WERI-Rb-1 (cell line): ENCODE data around the gene PLA2G4A.

Source experiments
- DNase-seq: peaks from one replicate; pipeline ENCODE4 v3.0.0-alpha.2; 2020
- H3K27ac ChIP-seq: fragments of 250-450 bp; sonication (Bioruptor Pico); 2 replicates; pipeline ENCODE4 v1.5.1; 2020; ENCODE audit warnings: mild to moderate bottlenecking, moderate library complexity
- H3K27me3 ChIP-seq: fragments of 250-450 bp; sonication (Bioruptor Pico); 2 replicates; pipeline ENCODE4 v1.5.1; 2021; ENCODE audit warnings: mild to moderate bottlenecking, low read depth, moderate library complexity; ENCODE audit not compliant: insufficient read depth, severe bottlenecking
- H3K36me3 ChIP-seq: fragments of 250-450 bp; sonication (Bioruptor Pico); 2 replicates; pipeline ENCODE4 v1.5.1; 2020; ENCODE audit warnings: mild to moderate bottlenecking, moderate library complexity
- H3K4me3 ChIP-seq: 2 replicates; pipeline ENCODE4 v1.5.1; 2011; ENCODE audit warnings: low read depth, mild to moderate bottlenecking, control low read depth, low read length
- H3K9me3 ChIP-seq: fragments of 250-450 bp; sonication (Bioruptor Pico); 2 replicates; pipeline ENCODE4 v1.5.1; 2021; ENCODE audit warnings: mild to moderate bottlenecking, moderate library complexity; ENCODE audit not compliant: severe bottlenecking
- TF ChIP-seq, protein P1 (sequence below): IDR thresholded peaks from 2 replicates; pipeline ENCODE4 v1.5.1; 2011; ENCODE audit warnings: low read depth, mild to moderate bottlenecking, control low read depth, inconsistent platforms, low read length

The PLA2G4A gene

DNA sequence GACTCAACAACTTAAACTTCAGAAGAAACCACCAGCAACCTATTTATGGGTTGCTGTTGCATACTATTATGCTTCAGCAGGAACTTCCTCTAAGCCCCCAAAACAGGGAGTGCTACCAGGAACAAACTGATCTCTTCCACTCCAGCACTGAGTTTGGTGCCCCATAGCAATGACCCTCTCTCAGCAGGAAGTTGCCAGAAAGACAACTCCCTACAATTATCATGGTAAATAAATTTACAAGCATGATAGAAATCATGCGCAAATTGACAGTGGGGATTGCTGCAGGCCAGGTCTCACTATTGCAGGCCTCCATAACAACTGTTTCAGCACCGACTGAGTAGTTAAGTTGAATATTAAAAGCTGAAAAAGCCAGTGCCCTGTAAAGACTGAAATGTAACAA lies 180.6 kb downstream of the PLA2G4A start:
- Histone ChIP-seq H3K9me3 (peaks cover 4% of the 10 kb centered on the region), H3K4me3 (no peak overlapping the region), H3K27ac (no peak overlapping the region), H3K27me3 (no peaks in the 10 kb centered on the region), H3K36me3 (no peaks in the 10 kb centered on the region)
- DNase-seq, result no peak
- TF ChIP-seq, protein P1, sequence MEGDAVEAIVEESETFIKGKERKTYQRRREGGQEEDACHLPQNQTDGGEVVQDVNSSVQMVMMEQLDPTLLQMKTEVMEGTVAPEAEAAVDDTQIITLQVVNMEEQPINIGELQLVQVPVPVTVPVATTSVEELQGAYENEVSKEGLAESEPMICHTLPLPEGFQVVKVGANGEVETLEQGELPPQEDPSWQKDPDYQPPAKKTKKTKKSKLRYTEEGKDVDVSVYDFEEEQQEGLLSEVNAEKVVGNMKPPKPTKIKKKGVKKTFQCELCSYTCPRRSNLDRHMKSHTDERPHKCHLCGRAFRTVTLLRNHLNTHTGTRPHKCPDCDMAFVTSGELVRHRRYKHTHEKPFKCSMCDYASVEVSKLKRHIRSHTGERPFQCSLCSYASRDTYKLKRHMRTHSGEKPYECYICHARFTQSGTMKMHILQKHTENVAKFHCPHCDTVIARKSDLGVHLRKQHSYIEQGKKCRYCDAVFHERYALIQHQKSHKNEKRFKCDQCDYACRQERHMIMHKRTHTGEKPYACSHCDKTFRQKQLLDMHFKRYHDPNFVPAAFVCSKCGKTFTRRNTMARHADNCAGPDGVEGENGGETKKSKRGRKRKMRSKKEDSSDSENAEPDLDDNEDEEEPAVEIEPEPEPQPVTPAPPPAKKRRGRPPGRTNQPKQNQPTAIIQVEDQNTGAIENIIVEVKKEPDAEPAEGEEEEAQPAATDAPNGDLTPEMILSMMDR, result no peak

DNA sequence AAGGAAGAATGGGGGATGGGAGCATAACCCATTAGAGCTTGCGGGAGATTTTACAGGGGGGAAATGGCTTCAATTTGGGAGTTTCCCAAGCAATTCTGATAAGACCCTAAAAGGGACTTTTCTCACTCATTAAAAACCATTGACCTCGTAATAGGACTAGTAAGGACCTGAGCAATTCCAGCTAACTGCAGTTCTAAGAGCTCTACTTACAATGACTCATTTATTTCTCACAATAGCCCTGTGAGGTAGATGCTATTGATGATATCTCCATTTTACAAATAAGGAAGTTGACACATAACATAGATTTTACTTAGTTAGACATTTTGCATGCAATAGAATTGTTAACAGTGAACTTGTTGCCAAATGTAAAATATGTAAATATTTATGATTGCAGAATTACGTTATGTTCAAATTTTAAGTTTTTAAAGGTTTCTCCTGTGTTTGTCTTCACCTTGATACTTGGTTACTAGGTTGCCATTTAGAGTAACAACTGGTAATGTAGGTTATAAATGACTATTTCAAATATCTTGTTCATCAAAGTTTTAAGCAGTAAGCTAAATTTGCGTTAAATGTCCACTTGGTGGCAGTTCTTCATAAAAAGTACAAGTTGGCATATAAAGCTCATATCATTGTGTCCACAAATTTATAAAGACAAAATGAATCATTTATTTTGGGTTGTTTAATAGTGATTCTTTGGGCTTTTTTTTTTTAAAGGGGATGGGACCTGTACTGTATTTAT lies 182.0 kb downstream of the PLA2G4A start:
- Histone ChIP-seq H3K27ac (no peak overlapping the region), H3K36me3 (no peaks in the 10 kb centered on the region), H3K4me3 (no peak overlapping the region), H3K27me3 (no peaks in the 10 kb centered on the region), H3K9me3 (peaks cover 4% of the 10 kb centered on the region)
- TF ChIP-seq, protein P1, result no peak
- DNase-seq, result no peak

DNA sequence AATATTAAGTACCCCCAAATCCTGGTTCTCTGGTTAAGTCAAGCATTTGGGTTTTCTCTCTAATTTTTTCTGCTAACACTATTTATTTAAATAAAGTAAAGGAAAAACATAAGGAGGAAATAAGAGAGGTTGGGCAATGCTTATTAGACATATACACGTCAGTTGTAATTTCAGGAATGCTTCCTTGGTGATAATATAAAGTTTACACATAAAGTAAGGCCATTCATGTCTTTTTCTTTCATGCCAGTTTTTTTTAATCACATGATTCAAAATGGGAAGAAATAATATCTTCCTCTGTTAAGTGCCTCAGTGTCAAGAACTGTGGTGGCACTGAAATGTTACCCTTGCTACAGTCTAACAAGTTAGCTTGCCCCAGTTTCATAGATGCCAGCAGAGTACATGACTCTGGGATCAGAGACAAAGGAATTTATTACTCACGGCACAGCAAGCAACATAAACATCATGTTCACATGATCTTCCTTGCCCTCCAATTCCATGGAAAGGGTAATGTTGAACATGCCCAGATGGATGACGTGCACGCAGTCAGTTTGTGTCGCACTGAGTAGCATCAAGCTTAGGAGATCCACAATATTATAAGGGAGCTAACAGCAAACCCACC lies 184.9 kb downstream of the PLA2G4A start:
- Histone ChIP-seq H3K4me3 (no peak overlapping the region), H3K27ac (no peak overlapping the region), H3K9me3 (peaks cover under 1% of the 10 kb centered on the region), H3K36me3 (no peaks in the 10 kb centered on the region), H3K27me3 (no peaks in the 10 kb centered on the region)
- no peak for DNase-seq
- TF ChIP-seq, protein P1, result no peak

DNA sequence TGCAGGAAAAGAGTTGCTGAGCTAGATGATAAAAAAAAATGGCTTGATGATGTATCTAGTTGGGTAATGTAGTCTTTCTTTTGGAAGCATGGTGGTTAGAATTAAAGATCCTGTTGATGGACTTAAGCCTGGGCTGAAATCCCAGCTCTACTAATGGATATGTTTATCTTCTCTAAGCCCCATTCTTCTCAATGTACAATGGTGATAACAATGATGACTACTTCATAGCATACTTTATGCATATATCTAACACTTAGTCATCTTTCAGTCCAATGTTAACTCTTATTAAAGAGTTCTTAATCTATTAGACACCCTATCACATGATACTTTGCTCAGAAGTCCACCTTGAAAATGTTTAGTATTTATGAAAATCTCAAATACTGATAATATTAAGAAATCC lies 189.5 kb downstream of the PLA2G4A start:
- no peaks in the 10 kb centered on the region for H3K9me3 ChIP-seq
- DNase-seq, result no peak
- TF ChIP-seq, protein P1, result no peak
- no peaks in the 10 kb centered on the region for H3K27me3 ChIP-seq
- H3K36me3 ChIP-seq, result no peaks in the 10 kb centered on the region
- H3K4me3 ChIP-seq, result no peak overlapping the region
- H3K27ac ChIP-seq, result no peak overlapping the region

DNA sequence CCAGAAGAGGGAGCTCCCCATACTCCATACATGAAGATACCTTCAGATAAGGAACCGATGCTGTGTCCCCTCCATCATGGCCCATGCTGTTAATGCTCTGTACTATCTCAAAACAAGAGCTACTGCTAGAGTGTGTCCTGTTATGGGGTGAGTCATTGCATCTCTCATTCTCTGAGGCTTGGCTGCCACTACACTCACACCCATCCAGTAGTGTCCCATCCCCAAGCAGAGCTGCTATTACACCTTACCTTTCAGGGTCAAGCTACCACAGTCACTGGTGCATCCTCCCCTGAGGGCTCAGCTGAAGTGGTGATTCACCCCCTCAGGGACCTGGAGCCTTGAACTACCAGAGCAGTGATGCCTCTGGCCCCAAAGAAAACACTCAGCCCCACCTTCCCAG lies 198.5 kb downstream of the PLA2G4A start:
- TF ChIP-seq, protein P1, result no peak
- Histone ChIP-seq H3K9me3 (peaks cover 7% of the 10 kb centered on the region), H3K36me3 (no peaks in the 10 kb centered on the region), H3K4me3 (no peak overlapping the region), H3K27me3 (no peaks in the 10 kb centered on the region), H3K27ac (no peak overlapping the region)
- DNase-seq, result no peak
